Measurements from ENCODE around the gene FNDC3A.
"Not testable (repeated sequence)": the region's sequence is repeated elsewhere in the genome, so short reads cannot be mapped to it uniquely, and the experiment has no call there.

Gene FNDC3A

GRCh38 chr13:48977973-48978372, 2.3 kb downstream of the FNDC3A start:
- DNase-seq = no peak

GRCh38 chr13:48978942-48979601, 3.4 kb downstream of the FNDC3A start:
- no peak for DNase-seq

GRCh38 chr13:48979892-48980291, 4.2 kb downstream of the FNDC3A start:
- no peak for DNase-seq

- DNase-seq = no peak
These were observed 7.6 kb downstream of the FNDC3A start for GRCh38 chr13:48983331-48983730.

- DNase-seq = no peak
These were observed 10.0 kb downstream of the FNDC3A start for GRCh38 chr13:48985756-48986155.

GRCh38 chr13:48990900-48991299, 15.2 kb downstream of the FNDC3A start:
- DNase-seq = no peak

- DNase-seq = no peak
These were observed 17.4 kb downstream of the FNDC3A start for GRCh38 chr13:48993150-48993549.

GRCh38 chr13:48994706-48995105, 19.0 kb downstream of the FNDC3A start:
- DNase-seq = no peak

GRCh38 chr13:48998641-48999292, 23.1 kb downstream of the FNDC3A start:
- no peak for DNase-seq

GRCh38 chr13:49000247-49000646, 24.5 kb downstream of the FNDC3A start:
- no peak for DNase-seq

- not testable (repeated sequence) for DNase-seq
These were observed 43.4 kb downstream of the FNDC3A start for GRCh38 chr13:49018986-49019635.

GRCh38 chr13:49020328-49020727, 44.6 kb downstream of the FNDC3A start:
- DNase-seq = no peak

- DNase-seq = no peak
These were observed 45.3 kb downstream of the FNDC3A start for GRCh38 chr13:49020940-49021553.

GRCh38 chr13:49021953-49022352, 46.2 kb downstream of the FNDC3A start:
- no peak for DNase-seq

- no peak for DNase-seq
These were observed 46.9 kb downstream of the FNDC3A start for GRCh38 chr13:49022472-49023144.

GRCh38 chr13:49023431-49023830, 47.7 kb downstream of the FNDC3A start:
- DNase-seq = no peak

- no peak for DNase-seq
These were observed 51.1 kb downstream of the FNDC3A start for GRCh38 chr13:49026851-49027250.

GRCh38 chr13:49029570-49029969, 53.9 kb downstream of the FNDC3A start:
- DNase-seq = no peak

GRCh38 chr13:49030213-49030612, 54.5 kb downstream of the FNDC3A start:
- no peak for DNase-seq

- DNase-seq = no peak
These were observed 65.2 kb downstream of the FNDC3A start for GRCh38 chr13:49040872-49041271.

- no peak for DNase-seq
These were observed 66.8 kb downstream of the FNDC3A start for GRCh38 chr13:49042476-49042875.

- no peak for DNase-seq
These were observed 68.3 kb downstream of the FNDC3A start for GRCh38 chr13:49044008-49044407.

- DNase-seq = no peak
These were observed 69.1 kb downstream of the FNDC3A start for GRCh38 chr13:49044836-49045235.
